Spleen (tissue), 11 donors: Measurements from ENCODE around the gene TLE7. TPM values are rescaled to one million over a fixed set of nuclear protein-coding genes. Genes with fewer than 3 reads are reported as not detected.

Source experiments
- DNase-seq: peaks from one replicate; pipeline ENCODE4 v3.0.0-alpha.2; 2020
- H3K27ac ChIP-seq, 8 donors: fragments of 200-600 bp; sonication (generic) in 7 of 8; 1 replicate in 4 of 8; 2 replicates in 4 of 8; pipeline versions ENCODE4 v1.5.0 to v1.8.0; 2016 to 2021; ENCODE audit warnings: inconsistent platforms in 4 of 8, mild to moderate bottlenecking in 4 of 8, moderate library complexity in 1 of 8
- H3K27me3 ChIP-seq, 7 donors: fragments of 200-600 bp; sonication (generic) in 6 of 7; replicated peaks in 1 of 7; 1 replicate in 4 of 7; 2 replicates in 3 of 7; pipeline versions ENCODE4 v1.5.0 to v1.8.0; 2016 to 2021; ENCODE audit warnings: inconsistent platforms in 3 of 7, mild to moderate bottlenecking in 1 of 7
- H3K36me3 ChIP-seq, 6 donors: fragments of 200-600 bp; sonication (generic) in 5 of 6; 1 replicate in 4 of 6; 2 replicates in 2 of 6; pipeline versions ENCODE4 v1.5.0 to v1.8.0; 2016 to 2021; ENCODE audit warnings: inconsistent platforms in 2 of 6
- H3K4me1 ChIP-seq, 6 donors: fragments of 200-600 bp; sonication (generic) in 5 of 6; 1 replicate in 3 of 6; 2 replicates in 3 of 6; pipeline versions ENCODE4 v1.5.0 to v1.8.0; 2016 to 2021; ENCODE audit warnings: inconsistent platforms in 3 of 6
- H3K4me3 ChIP-seq, 8 donors: fragments of 200-600 bp; sonication (generic) in 7 of 8; 1 replicate in 4 of 8; 2 replicates in 4 of 8; pipeline versions ENCODE4 v1.5.0 to v1.8.0; 2016 to 2021; ENCODE audit warnings: inconsistent platforms in 4 of 8, mild to moderate bottlenecking in 4 of 8, moderate library complexity in 2 of 8
- H3K9me3 ChIP-seq, 8 donors: fragments of 200-600 bp; sonication (generic) in 7 of 8; 1 replicate in 4 of 8; 2 replicates in 4 of 8; pipeline versions ENCODE4 v1.5.0 to v1.8.0; 2016 to 2021; ENCODE audit warnings: inconsistent platforms in 4 of 8
- POLR2A ChIP-seq, 3 donors: fragments of 450-650 bp; IDR thresholded peaks; one replicate each; pipeline ENCODE4 v1.5.1; 2017; ENCODE audit warnings: antibody characterized with exemption in 3 of 3, mild to moderate bottlenecking in 1 of 3
- POLR2AphosphoS5 ChIP-seq, 3 donors: sonication (generic); formaldehyde crosslinking; IDR thresholded peaks; one replicate each; pipeline ENCODE4 v1.5.1; 2017; ENCODE audit warnings: antibody characterized with exemption in 3 of 3
- WGBS, 5 donors: extraction: QIAGEN DNeasy Blood & Tissue Kit in 3 of 5; methylation state at CpG; one replicate each; pipeline versions ENCODE4 v1.1.5 to v1.1.7; 2013 to 2018; 5-methylcytosine and 5-hydroxymethylcytosine counted together
- intact Hi-C: fragments of 100-400 bp; cut with DNase I; formaldehyde crosslinking; loops from one replicate; pipeline ENCODE4 v1.15.0; 2023; ENCODE audit warnings: low total_unique reads
- polyA plus RNA-seq, 3 donors: library from polyadenylated mRNA; stranded (reverse); fragments of 200-250 nt; gene quantifications; one replicate each; pipeline ENCODE4 v1.2.1, GENCODE V29; 2013
- total RNA-seq, 7 donors: library from RNA; depleted of rRNA in 3 of 7; stranded (reverse); fragments of >200 nt in 3 of 7; fragmentation: NEBNext Ultra II Directional in 4 of 7; extraction: Animal tissue kit (Norgen Biotek cat#: 25700) in 4 of 7; gene quantifications; one replicate each; pipeline versions ENCODE4 v1.1.0 to v1.2.1, GENCODE V29; 2016 to 2021
- TF ChIP-seq, protein P1 (sequence below), 11 experiments: fragments of 200-600 bp in 7 of 11; fragments of 450-650 bp in 4 of 11; sonication (generic) in 4 of 11; IDR thresholded peaks in 8 of 11; conservative IDR thresholded peaks in 3 of 11; 1 replicate in 7 of 11; 2 replicates in 4 of 11; pipeline versions ENCODE4 v1.4.0 to v1.8.0; 2016 to 2021; ENCODE audit warnings: antibody characterized with exemption in 11 of 11, inconsistent platforms in 4 of 11, mild to moderate bottlenecking in 1 of 11
- donor health status: healthy with polysubstance abuse.
- donor health status: DM: no; HTN: no; CAD: no; lungs with moderate emphysema.
- donor health status: DM: no; HTN: no; CAD: no.
- donor health status: Bipolar disorder and iron deficiency.
- donor health status: healthy.
- donor health status: DM: no; HTN: no; CAD: no.
- donor health status: DM: yes; HTN: yes; CAD: no.

Gene TLE7
- total and polyA plus RNA-seq, 10 donors, result not detected

DNA sequence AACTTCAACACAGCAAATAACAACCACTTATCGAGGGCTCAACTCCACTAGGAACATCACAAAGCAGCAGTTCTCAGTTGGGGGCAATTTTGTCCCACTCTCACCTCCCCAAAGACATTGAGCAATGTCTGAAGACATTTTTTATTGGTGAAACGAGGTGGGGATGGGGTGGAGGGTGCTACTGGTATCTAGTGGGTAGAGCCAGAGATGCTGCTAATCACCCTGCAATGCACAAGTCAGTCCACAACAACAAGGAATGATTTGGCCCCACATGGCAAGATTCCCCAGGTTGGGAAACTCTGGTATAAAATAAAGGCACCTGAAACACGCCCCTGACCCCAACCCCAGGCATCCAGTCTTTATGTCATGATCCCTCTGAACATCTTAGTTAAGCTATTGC, 33.3 kb downstream of the TLE7 start:
- H3K27ac ChIP-seq, result no peak overlapping the region
- no peak overlapping the region for H3K4me3 ChIP-seq
- peaks cover 0 to 39% (median 7%) of the 10 kb centered on the region in 7 donors for H3K27me3 ChIP-seq
- WGBS, 5 donors, result 43 to 61% (median 48%) methylated on average over 3 of the region's 3 CpGs
- TF ChIP-seq, protein P1, sequence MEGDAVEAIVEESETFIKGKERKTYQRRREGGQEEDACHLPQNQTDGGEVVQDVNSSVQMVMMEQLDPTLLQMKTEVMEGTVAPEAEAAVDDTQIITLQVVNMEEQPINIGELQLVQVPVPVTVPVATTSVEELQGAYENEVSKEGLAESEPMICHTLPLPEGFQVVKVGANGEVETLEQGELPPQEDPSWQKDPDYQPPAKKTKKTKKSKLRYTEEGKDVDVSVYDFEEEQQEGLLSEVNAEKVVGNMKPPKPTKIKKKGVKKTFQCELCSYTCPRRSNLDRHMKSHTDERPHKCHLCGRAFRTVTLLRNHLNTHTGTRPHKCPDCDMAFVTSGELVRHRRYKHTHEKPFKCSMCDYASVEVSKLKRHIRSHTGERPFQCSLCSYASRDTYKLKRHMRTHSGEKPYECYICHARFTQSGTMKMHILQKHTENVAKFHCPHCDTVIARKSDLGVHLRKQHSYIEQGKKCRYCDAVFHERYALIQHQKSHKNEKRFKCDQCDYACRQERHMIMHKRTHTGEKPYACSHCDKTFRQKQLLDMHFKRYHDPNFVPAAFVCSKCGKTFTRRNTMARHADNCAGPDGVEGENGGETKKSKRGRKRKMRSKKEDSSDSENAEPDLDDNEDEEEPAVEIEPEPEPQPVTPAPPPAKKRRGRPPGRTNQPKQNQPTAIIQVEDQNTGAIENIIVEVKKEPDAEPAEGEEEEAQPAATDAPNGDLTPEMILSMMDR (IDR thresholded peaks at IDR 0.05 in 8 of 11, conservative IDR thresholded peaks at IDR 0.05 in 3 of 11), result no peak
- TF ChIP-seq POLR2AphosphoS5 (IDR thresholded peaks at IDR 0.05) (no peak), POLR2A (IDR thresholded peaks at IDR 0.05) (no peak)
- no peak for DNase-seq
- peaks cover 0 to 15% (median 8%) of the 10 kb centered on the region in 6 donors for H3K4me1 ChIP-seq
- intact Hi-C loops, result no loop called here
- H3K9me3 ChIP-seq, result peaks cover 0 to 17% (median 11%) of the 10 kb centered on the region in 8 donors
- H3K36me3 ChIP-seq, result no peaks in the 10 kb centered on the region

DNA sequence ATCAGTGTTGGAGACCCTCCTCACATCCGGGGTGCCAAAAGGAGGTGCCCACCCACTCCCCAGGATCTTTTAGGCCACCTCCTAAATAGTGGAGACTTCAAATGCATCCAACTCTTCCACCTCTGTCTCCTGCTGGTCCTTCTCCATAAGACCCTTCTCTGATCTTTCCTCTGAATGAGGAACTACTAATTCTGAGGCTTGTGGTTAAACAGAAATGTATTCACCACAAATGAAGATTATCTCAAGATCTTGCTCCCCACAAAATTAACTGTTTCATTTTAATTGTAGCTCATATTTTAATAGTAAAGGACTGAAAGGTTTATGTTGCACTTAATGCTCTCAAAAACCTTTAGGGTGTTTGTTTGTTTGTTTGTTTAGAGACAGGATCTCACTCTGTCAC, 34.1 kb downstream of the TLE7 start:
- WGBS, 5 donors, result 63 to 73% (median 65%) methylated on average over 1 of the region's 1 CpG
- Histone ChIP-seq H3K27ac (no peak overlapping the region), H3K4me1 (peaks cover 0 to 12% (median 7%) of the 10 kb centered on the region in 6 donors), H3K36me3 (no peaks in the 10 kb centered on the region), H3K4me3 (no peak overlapping the region), H3K27me3 (peaks cover 0 to 45% (median 7%) of the 10 kb centered on the region in 7 donors), H3K9me3 (peaks cover 0 to 18% (median 11%) of the 10 kb centered on the region in 8 donors)
- DNase-seq, result no peak
- intact Hi-C loops, result no loop called here
- TF ChIP-seq, protein P1 (IDR thresholded peaks at IDR 0.05 in 8 of 11, conservative IDR thresholded peaks at IDR 0.05 in 3 of 11), result no peak
- TF ChIP-seq POLR2A (IDR thresholded peaks at IDR 0.05) (no peak), POLR2AphosphoS5 (IDR thresholded peaks at IDR 0.05) (no peak)

DNA sequence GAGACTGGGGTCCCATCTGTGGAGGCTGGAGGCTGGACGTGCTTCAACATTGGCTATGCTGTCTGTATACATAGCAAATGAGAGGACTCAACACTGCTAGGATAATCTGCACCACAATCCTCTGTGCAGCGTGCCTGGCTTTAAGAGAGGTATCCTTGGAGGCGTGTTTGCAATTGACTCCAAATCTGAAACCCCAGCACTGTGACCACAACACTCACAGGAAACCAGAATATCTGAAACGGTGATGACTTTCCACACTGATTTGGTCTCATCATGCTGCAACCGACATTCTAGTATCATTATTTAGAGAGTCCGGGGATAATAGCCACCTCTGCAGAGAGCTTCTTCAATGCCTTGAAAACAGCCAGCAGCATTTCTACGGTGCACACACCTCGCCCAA, 35.1 kb downstream of the TLE7 start:
- H3K27ac ChIP-seq, result no peak overlapping the region
- peaks cover 0 to 4% (median 0%) of the 10 kb centered on the region in 6 donors for H3K4me1 ChIP-seq
- H3K4me3 ChIP-seq, result no peak overlapping the region
- peaks cover 0 to 18% (median 11%) of the 10 kb centered on the region in 8 donors for H3K9me3 ChIP-seq
- no peak for DNase-seq
- H3K27me3 ChIP-seq, result peaks cover 0 to 43% (median 0%) of the 10 kb centered on the region in 7 donors
- H3K36me3 ChIP-seq, result no peaks in the 10 kb centered on the region
- intact Hi-C loops, result no loop called here
- no peak for TF ChIP-seq POLR2AphosphoS5 (IDR thresholded peaks at IDR 0.05)
- no peak for TF ChIP-seq POLR2A (IDR thresholded peaks at IDR 0.05)
- TF ChIP-seq, protein P1 (IDR thresholded peaks at IDR 0.05 in 8 of 11, conservative IDR thresholded peaks at IDR 0.05 in 3 of 11), result no peak
- 44 to 53% (median 50%) methylated on average over 5 to 8 of the region's 8 CpGs for whole genome bisulfite sequencing, 5 donors

DNA sequence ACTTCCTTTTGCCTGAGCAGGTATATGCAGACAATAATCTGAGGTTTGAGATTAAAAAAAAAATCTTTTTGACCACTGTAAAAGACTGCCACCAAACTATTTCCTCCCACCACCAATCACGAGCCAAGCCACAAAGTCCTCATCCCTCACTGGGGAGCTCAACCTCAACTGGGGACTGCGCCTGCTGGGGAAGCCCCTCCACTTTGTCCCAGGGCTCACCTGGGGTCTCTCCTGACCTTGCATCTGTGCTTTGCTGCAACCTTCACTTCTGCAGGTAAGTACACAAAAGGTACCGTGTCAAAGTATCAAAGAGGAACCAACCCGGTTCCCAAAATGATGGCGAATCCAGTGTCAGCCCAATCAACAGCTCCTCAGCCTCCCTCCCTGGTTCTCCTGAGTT, 35.5 kb downstream of the TLE7 start:
- H3K4me1 ChIP-seq, result peaks cover 0 to 4% (median 0%) of the 10 kb centered on the region in 6 donors
- peaks cover 0 to 39% (median 0%) of the 10 kb centered on the region in 7 donors for H3K27me3 ChIP-seq
- H3K9me3 ChIP-seq, result peaks cover 0 to 18% (median 11%) of the 10 kb centered on the region in 8 donors
- TF ChIP-seq POLR2AphosphoS5 (IDR thresholded peaks at IDR 0.05) (no peak), POLR2A (IDR thresholded peaks at IDR 0.05) (no peak)
- TF ChIP-seq, protein P1 (IDR thresholded peaks at IDR 0.05 in 8 of 11, conservative IDR thresholded peaks at IDR 0.05 in 3 of 11), result no peak
- WGBS, 5 donors, result 64 to 79% (median 67%) methylated on average over 5 of the region's 5 CpGs
- H3K36me3 ChIP-seq, result no peaks in the 10 kb centered on the region
- intact Hi-C loops, result no loop called here
- H3K4me3 ChIP-seq, result no peak overlapping the region
- H3K27ac ChIP-seq, result no peak overlapping the region
- DNase-seq, result no peak
